Ascending aorta (tissue), 2 donors: Measurements from ENCODE around the gene FAM98C. TPM values are rescaled to one million over a fixed set of nuclear protein-coding genes. Genes with fewer than 3 reads are reported as not detected.

Experiments used
- DNase-seq, 2 donors: peaks; one replicate each; pipeline ENCODE4 v3.0.0-alpha.2; 2019; ENCODE audit warnings: low spot score in 2 of 2
- H3K27ac ChIP-seq, 2 donors: fragments of 200-600 bp; sonication (generic); one replicate each; pipeline ENCODE4 v1.5.1; 2016 to 2017; ENCODE audit warnings: mild to moderate bottlenecking in 1 of 2
- H3K27me3 ChIP-seq: fragments of 200-600 bp; sonication (generic); one replicate; pipeline ENCODE4 v1.5.1; 2017
- H3K36me3 ChIP-seq, 2 donors: fragments of 200-600 bp; sonication (generic); one replicate each; pipeline ENCODE4 v1.5.1; 2016
- H3K4me1 ChIP-seq, 2 donors: fragments of 200-600 bp; sonication (generic); one replicate each; pipeline ENCODE4 v1.5.1; 2016 to 2017; ENCODE audit warnings: mild to moderate bottlenecking in 1 of 2
- H3K4me3 ChIP-seq, 2 donors: fragments of 200-600 bp; sonication (generic); one replicate each; pipeline ENCODE4 v1.5.1; 2016 to 2017; ENCODE audit warnings: mild to moderate bottlenecking in 1 of 2
- H3K9me3 ChIP-seq, 2 donors: fragments of 200-600 bp; sonication (generic); one replicate each; pipeline ENCODE4 v1.5.1; 2016
- CTCF ChIP-seq, 3 experiments: fragments of 200-600 bp in 2 of 3; fragments of 450-650 bp in 1 of 3; sonication (generic) in 2 of 3; IDR thresholded peaks; one replicate each; pipeline ENCODE4 v1.5.1; 2016 to 2019; ENCODE audit warnings: antibody characterized with exemption in 3 of 3, mild to moderate bottlenecking in 1 of 3, moderate library complexity in 1 of 3
- intact Hi-C: fragments of 100-400 bp; cut with DNase I; formaldehyde crosslinking; loops from one replicate; pipeline ENCODE4 v1.15.1; 2023
- total RNA-seq: library from RNA; depleted of rRNA; stranded (reverse); fragments of >200 nt; gene quantifications from one replicate; pipeline ENCODE4 v1.1.0, GENCODE V29; 2016

The FAM98C gene
- total RNA-seq, 1 donor from 2014 or later, result 11.1 TPM

GRCh38 chr19:38386300-38386970 lies 16.5 kb upstream of the FAM98C start:
- intact Hi-C loops, result loop anchor here (5.0 to 10.0 kb wide), 7 partner anchors 49 to 956 kb away; partner anchors contain the start of genes CATSPERG, EIF3K, MAP4K1 and SAMD4B
- Histone ChIP-seq H3K9me3 (no peaks in the 10 kb centered on the region), H3K4me3 (peak overlapping the region in 1 of 2 donors; percentile 94), H3K27me3 (no peaks in the 10 kb centered on the region), H3K27ac (no peak overlapping the region), H3K4me1 (peaks cover 6 to 20% of the 10 kb centered on the region in 2 donors), H3K36me3 (peaks cover 32 to 33% of the 10 kb centered on the region in 2 donors)
- DNase-seq, result no peak
- no peak for TF ChIP-seq CTCF (IDR thresholded peaks at IDR 0.05)

- no peak for TF ChIP-seq CTCF (IDR thresholded peaks at IDR 0.05)
- DNase-seq, result no peak
- Histone ChIP-seq H3K27ac (peak overlapping the region; percentile 91 to 97), H3K27me3 (no peaks in the 10 kb centered on the region), H3K36me3 (peaks cover 26 to 29% of the 10 kb centered on the region in 2 donors), H3K4me1 (peaks cover 6 to 20% of the 10 kb centered on the region in 2 donors), H3K4me3 (peak overlapping the region; percentile 58 to 94), H3K9me3 (no peaks in the 10 kb centered on the region)
- intact Hi-C loops, result loop anchor here (1.0 to 10.0 kb wide), 8 partner anchors 13 to 955 kb away; partner anchors contain the start of genes CATSPERG, EIF3K, MAP4K1 and PSMD8
Measured at GRCh38 chr19:38386971-38387549, 15.8 kb upstream of the FAM98C start.

- no peaks in the 10 kb centered on the region for H3K9me3 ChIP-seq
- intact Hi-C loops, result loop anchor here (1.0 to 10.0 kb wide), 9 partner anchors 13 to 955 kb away; partner anchors contain the start of genes CATSPERG, EIF3K, FAM98C and MAP4K1
- peak; percentile 75 to 95 for DNase-seq
- H3K27me3 ChIP-seq, result no peaks in the 10 kb centered on the region
- peaks cover 6 to 20% of the 10 kb centered on the region in 2 donors for H3K4me1 ChIP-seq
- H3K27ac ChIP-seq, result peak within 1 kb of the TSS; percentile 91 to 97
- no peak for TF ChIP-seq CTCF (IDR thresholded peaks at IDR 0.05)
- peaks cover 19 to 28% of the 10 kb centered on the region in 2 donors for H3K36me3 ChIP-seq
- H3K4me3 ChIP-seq, result peak within 1 kb of the TSS; percentile 58 to 94
Measured at GRCh38 chr19:38387550-38388348, 15.1 kb upstream of the FAM98C start, which contains the start of gene GGN. Gene GGN (minus strand): TSS chr19:38388034. CDS start chr19:38387261, 773 bp downstream.

GRCh38 chr19:38388349-38389100 lies 14.4 kb upstream of the FAM98C start, which contains the start of gene SPRED3:
Gene SPRED3 (plus strand): TSS chr19:38388697. CDS start chr19:38390303, 1,606 bp downstream.
- Histone ChIP-seq H3K9me3 (no peaks in the 10 kb centered on the region), H3K4me3 (peak within 1 kb of the TSS; percentile 58 to 94), H3K4me1 (peaks cover 6 to 20% of the 10 kb centered on the region in 2 donors), H3K27me3 (no peaks in the 10 kb centered on the region), H3K36me3 (peaks cover 12 to 20% of the 10 kb centered on the region in 2 donors), H3K27ac (peak within 1 kb of the TSS; percentile 91 to 97)
- TF ChIP-seq CTCF (IDR thresholded peaks at IDR 0.05), result no peak
- no peak for DNase-seq
- intact Hi-C loops, result loop anchor here (1.0 to 10.0 kb wide), 8 partner anchors 15 to 954 kb away; partner anchors contain the start of genes CATSPERG, EIF3K, FAM98C and MAP4K1
